22Rv1 (cell line): ENCODE data around the gene MT1E.
A peak's percentile ranks its signal among the peaks of the same experiment; 100 is the strongest.

Source experiments
- H3K27ac ChIP-seq: fragments of 450-650 bp; 2 replicates; pipeline ENCODE4 v1.5.1; 2017
- ZFX ChIP-seq: fragments of 450-650 bp; IDR thresholded peaks from 2 replicates; pipeline ENCODE4 v1.6.1; 2017; ENCODE audit warnings: antibody characterized with exemption, borderline replicate concordance
- TF ChIP-seq, protein P1 (sequence below): fragments of 450-650 bp; IDR thresholded peaks from 2 replicates; pipeline ENCODE4 v1.5.1; 2017; ENCODE audit warnings: mild to moderate bottlenecking

The MT1E gene

DNA sequence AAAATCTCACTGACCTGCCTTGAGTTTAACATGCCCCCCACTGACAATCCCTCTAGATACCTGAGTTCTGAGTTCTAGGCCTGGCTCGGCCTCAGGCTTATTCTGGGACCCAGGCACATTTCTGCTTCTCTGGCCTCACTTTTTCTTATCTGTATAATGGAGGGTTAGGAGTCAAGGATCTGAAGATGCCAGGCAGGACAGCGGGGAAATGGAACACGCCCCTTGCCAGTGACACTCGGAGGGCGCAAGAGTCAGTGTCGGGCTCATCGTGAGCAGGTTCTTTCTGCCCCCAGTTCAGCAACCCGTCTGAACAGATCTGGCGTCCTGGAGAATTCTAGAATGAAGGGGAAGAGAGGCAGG lies 36.8 kb upstream of the MT1E start:
- no peak overlapping the region for H3K27ac ChIP-seq
- TF ChIP-seq ZFX = no peak
- TF ChIP-seq, protein P1, sequence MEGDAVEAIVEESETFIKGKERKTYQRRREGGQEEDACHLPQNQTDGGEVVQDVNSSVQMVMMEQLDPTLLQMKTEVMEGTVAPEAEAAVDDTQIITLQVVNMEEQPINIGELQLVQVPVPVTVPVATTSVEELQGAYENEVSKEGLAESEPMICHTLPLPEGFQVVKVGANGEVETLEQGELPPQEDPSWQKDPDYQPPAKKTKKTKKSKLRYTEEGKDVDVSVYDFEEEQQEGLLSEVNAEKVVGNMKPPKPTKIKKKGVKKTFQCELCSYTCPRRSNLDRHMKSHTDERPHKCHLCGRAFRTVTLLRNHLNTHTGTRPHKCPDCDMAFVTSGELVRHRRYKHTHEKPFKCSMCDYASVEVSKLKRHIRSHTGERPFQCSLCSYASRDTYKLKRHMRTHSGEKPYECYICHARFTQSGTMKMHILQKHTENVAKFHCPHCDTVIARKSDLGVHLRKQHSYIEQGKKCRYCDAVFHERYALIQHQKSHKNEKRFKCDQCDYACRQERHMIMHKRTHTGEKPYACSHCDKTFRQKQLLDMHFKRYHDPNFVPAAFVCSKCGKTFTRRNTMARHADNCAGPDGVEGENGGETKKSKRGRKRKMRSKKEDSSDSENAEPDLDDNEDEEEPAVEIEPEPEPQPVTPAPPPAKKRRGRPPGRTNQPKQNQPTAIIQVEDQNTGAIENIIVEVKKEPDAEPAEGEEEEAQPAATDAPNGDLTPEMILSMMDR = no peak

DNA sequence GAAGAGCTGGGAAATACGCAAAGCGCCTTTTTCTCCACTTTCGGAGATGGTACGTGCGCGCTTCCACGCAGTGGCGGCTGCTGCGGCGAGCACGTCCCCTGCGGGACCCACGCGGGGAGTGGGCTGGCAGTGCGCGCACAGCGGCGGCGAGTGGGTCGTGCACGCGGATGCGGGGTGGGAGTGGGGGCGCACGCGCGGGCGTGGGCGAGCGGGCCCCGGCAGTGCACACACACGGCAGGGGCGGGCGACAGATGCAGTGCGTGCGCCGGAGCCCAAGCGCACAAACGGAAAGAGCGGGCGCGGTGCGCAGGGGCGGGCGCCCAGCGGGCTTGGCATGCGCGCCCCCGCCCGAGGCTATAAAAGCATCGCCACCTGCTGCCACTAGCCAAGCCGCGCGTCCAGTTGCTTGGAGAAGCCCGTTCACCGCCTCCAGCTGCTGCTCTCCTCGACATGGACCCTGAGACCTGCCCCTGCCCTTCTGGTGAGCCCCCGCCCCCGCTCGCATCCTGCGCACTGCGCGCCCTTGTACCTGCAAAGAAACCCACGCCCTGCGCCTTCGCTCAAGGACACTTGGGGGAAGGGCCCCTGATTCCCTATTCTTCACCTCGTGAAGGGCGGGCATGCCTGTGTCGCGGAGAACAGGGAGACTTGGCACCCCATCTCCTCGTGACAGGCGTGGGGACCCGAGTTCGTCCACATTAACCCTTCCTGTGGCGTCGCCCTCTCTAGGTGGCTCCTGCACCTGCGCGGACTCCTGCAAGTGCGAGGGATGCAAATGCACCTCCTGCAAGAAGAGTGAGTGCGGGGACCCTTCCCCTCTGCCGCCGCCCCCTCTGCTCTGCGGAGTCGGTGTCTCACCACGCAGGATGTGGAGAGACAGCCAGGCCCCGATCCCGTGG lies 36.2 kb upstream of the MT1E start, which contains the start of gene MT3:
Gene MT3, plus strand, starts transcription at position 388 of the 899 bp plus-strand sequence. Its CDS starts 63 bp downstream, at position 451.
- H3K27ac ChIP-seq = no peak within 1 kb of the TSS
- TF ChIP-seq, protein P1 = peak; percentile 22
- TF ChIP-seq ZFX = no peak

DNA sequence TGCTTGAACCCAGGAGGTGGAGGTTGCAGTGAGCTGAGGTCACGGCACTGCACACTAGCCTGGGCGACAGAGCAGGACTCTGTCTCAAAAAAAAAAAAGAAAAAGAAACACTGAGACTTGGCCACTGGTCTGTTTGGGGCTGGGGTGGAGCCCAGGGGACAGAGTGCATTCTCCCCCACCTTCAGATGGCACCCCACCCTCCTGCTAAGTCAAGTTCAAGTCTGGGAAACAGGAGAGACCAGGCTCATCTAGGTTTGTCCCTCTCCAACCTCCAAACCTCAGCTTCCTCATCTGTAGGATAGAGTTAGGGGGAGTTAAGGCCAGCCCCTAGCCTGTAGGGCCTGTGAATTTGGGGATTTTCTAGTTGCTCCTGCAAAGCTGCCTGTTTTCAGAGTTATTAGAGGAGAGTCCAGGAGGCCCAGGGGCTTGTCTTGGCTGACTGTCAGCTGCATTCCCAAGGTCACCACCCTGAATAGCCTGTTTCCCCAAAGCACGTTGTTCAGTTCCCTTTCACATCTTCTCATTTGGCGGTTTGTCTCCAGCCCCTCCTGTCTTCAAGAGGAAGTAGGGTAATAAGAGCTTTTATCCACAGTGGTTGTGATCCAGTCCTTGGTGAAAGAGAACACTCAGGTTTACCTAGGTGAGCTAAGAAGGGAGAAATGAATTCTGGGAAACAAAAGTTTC lies 34.1 kb upstream of the MT1E start:
- TF ChIP-seq, protein P1 = no peak
- no peak for TF ChIP-seq ZFX
- H3K27ac ChIP-seq = no peak overlapping the region

DNA sequence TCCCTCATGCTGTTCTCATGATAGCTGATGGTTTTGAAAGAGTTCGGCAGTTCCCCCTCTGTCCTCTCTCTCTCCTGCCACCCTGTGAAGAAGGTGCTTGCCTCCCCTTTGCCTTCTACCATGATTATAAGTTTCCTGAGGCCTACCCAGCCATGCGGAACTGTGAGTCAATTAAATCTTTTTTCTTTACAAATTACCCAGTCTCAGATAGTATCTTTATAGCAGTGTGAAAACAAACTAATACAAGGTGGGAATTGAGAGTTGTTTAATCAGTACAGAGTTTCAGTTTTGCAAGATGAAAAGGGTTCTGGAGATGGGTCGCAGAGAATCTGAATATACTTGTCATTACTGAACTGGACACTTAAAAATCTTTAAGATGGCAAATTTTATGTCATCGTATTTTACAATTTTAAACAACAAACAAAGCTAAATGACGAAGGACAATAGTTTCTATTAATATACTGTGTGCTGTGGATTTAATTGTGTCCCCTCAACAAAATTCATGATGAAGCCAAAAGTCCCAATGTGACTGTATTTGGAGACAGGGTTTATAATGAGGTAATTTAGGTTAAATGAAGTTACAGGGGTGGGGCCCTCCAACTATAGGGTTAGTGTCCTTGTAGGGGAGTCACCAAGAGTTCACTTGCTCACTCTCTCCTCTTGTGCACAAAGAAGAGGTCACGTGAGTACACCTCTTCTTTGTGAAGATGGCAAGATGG lies 31.8 kb upstream of the MT1E start:
- TF ChIP-seq, protein P1 = no peak
- TF ChIP-seq ZFX = no peak
- no peak overlapping the region for H3K27ac ChIP-seq

DNA sequence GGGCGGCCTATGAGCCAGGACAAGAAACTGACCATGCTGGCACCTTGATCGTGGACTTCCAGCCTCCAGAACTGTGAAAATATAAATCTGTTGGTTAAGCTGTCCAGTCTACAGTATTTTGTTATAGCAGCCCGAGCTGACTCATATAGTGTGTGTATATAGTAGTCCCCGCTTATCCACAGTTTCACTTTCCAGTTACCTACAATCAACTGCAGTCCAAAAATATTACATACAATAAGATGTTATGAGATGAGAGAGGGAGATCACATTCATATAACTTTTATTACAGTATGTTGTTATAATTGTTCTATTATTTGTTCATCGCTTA lies 31.3 kb upstream of the MT1E start:
- no peak overlapping the region for H3K27ac ChIP-seq
- TF ChIP-seq ZFX = no peak
- TF ChIP-seq, protein P1 = no peak

DNA sequence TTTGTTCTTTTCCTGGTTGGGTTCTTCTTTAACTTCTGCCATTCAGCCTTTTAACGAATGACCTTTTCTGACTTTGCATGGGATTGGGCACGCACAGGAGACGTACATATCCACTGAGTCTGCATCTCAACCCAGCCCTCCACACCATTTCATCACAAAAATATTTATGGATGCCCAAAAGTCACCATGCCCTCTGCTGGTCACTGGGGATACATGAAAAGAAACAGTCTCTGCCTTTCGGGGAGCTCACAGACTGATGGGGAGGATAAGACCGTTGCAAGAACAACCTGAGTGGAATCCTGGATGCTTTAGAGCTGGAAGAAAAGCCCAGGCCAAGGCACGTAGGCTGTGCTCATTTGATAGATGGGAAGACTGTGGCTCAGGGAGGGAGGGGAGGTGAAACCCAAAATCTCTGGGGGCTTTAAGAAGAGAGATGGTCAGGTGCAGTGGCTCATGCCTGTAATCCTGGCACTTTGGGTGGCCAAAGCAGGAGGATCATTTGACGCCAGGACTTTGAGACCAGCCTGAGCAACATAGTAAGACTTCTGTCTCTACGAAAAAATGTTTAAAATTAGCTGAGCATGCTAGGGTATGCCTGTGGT lies 25.1 kb upstream of the MT1E start:
- TF ChIP-seq, protein P1 = peak; percentile 70
- TF ChIP-seq ZFX = no peak
- no peak overlapping the region for H3K27ac ChIP-seq
